ENCODE results near the gene TMEM263.
A peak's percentile ranks its signal among the peaks of the same experiment; 100 is the strongest.

Gene TMEM263

GRCh38 chr12:106953352-106954250 is 2.1 kb upstream of the TMEM263 start:
- no peak for DNase-seq

GRCh38 chr12:106954462-106955376 is 988 bp upstream of the TMEM263 start:
- no peak for DNase-seq

- peak; percentile 71 for DNase-seq
These were observed 406 bp downstream of the TMEM263 start for GRCh38 chr12:106956048-106956578.

DNA sequence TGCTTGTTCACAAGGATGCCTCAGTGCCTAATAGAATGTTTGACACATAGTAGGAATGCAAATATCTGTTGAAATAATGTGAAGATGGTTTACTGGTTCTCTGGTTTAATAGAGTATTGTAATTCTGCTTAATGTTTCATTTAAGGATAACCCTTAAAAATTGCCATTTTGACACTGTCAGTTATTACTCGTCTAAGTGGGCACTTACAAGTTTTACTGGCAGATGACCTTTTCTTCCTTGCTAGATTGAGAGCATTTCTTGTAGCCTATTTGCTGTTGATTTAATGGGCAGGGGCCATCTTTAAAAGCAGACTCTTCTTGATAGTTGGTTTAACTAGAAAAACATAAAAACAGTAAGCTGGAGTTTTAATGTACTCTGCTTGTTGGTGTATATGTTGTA is 1.9 kb downstream of the TMEM263 start:
- no peak for DNase-seq

GRCh38 chr12:106960443-106960842 is 4.7 kb downstream of the TMEM263 start:
- DNase-seq = no peak

GRCh38 chr12:106962286-106962685 is 6.6 kb downstream of the TMEM263 start:
- DNase-seq = no peak

DNA sequence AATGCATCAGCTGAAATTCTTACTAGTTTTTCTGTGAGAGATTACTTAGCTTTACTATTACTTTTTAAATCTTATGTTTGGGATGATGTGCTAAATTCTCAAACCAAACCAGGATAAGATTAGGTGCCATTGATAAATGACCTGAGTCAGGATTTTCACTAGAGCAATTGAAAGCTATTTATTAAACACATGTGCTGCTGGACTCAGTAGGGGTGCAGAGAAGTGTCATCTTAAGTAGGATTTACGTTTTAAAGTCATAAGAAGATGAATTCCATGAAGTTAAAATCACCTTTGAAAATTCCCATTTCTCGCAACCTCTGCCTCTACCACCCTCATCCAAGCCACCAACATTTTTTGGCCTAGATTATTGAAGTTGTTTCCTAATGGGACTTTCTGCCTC is 8.8 kb downstream of the TMEM263 start:
- DNase-seq = no peak

DNA sequence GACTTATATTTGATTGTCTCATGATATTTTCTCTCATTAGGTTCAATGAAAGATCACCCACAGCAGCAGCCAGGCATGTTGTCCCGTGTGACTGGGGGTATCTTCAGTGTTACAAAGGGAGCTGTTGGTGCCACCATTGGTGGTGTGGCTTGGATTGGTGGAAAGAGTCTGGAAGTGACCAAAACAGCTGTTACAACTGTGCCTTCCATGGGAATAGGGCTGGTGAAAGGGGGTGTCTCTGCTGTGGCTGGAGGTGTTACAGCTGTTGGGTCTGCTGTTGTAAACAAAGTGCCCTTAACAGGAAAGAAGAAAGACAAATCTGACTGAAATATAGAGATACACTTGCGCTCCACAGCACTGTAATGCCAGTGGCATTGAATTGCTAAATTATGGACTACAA is 15.4 kb downstream of the TMEM263 start:
- no peak for DNase-seq

DNA sequence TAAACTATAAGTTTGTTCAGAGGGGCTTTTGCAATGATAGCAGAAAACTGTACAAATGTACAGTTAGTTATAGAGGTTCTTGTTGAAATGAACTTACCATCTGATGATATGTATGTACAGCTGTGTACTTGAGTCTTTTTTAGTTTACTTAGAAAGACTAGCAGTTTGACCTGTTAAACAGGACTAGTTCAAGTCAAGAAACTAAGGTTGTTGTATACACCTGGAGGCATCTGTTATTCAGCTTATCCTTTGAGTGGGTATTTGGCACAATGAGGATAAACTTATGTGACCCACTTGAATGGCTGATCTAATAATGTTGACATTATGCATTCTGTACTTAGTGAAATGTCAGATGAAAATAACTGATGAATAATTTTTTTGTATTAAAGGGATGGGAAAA is 17.8 kb downstream of the TMEM263 start:
- DNase-seq = no peak

- no peak for DNase-seq
These were observed 18.8 kb downstream of the TMEM263 start for GRCh38 chr12:106974511-106974910.

DNA sequence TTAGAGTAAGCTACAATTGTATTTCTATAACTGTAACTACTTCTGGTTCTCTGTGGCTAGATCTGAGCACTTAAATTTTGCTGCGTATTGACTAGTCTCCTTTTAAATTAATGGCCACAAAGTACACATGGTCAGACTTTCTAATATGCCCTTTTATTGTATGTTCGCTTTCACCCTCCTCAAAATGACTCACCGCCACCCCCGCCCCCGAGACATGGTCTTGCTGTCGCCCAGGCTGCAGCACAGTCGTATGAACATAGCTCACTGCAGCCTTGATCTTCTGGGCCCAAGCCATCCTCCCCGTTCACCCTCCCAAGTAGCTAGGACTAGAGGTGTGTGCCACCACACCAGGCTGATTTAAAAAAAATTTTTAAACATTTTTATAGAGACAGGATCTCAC is 19.4 kb downstream of the TMEM263 start:
- no peak for DNase-seq

GRCh38 chr12:106975993-106976658 is 20.4 kb downstream of the TMEM263 start:
- DNase-seq = no peak

DNA sequence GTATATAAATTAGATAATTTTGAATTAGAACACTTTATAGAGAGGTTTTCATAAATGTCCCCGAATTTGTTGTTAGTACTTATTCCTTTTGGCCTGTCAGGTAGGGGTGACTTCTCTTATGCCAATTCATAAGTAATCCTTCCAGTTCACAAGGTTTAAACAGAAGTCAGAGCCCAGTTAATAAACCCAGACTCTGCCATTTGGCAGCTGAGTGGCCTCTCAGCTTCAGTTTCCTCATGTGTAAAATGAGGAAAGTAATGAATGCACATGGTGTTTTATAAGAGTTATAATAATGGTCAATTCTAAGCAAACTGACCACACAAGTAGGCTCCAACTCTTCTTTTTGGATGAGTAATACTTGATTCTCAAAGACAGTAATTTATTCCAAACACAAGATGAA is 21.0 kb downstream of the TMEM263 start:
- no peak for DNase-seq

GRCh38 chr12:106978035-106978800 is 22.5 kb downstream of the TMEM263 start:
- no peak for DNase-seq

GRCh38 chr12:106980944-106981343 is 25.2 kb downstream of the TMEM263 start:
- no peak for DNase-seq

DNA sequence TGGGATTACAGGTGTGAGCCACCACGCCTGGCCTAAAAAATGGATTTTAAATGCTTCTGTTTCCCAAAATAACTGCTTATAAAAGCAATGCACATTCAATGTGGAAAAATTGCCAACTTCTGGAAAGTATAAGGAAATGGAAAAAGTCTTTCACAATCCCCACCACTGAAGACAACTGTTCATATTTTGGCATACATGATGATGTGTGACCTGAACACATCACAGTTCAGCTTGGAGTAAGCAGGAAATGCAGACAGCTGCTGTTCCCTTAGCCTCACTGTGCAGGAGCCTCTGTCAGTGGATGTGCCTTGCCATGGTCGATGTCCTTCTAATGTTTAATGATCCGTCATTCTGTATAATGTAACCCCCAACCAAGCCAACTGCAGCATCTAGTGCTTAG is 26.1 kb downstream of the TMEM263 start:
- DNase-seq = no peak

DNA sequence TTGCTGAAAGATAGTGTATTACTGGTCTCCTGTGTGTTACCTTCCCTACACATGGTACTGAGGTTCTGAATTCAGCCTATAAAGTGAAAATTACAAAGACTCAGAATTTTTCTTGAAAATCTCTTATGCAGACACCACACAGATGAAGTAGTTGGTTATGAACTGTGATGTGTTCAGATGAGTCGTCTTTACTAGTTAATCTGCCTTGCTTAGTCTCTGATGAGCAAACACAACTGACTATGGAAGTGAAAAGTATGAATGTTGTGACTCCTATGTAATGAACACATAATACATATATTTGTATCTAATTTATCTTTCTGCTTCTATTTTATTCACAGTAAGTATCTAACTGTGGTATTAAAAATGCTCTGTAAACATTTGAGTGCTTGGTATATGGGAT is 26.5 kb downstream of the TMEM263 start:
- DNase-seq = no peak

GRCh38 chr12:106984588-106985137 is 29.0 kb downstream of the TMEM263 start:
- DNase-seq = no peak

DNA sequence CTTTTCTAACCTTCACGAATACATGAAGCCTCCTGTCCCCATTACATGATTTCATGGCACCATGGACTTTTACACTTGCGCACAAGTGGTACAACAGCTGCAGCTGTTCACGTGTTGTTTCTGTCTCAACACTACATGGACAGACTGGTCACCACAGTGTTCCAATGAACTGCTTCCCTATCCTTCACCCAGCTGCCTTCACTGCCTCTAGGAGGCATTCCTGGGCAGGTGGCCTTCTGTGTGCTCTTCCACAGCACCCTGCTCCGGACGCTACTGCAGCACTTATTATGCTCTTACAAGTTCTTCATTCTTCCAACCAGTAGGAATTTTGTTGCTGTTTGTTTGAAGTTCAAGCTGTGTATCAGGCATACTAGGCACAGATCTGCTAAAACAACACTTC is 29.8 kb downstream of the TMEM263 start:
- no peak for DNase-seq

GRCh38 chr12:106986135-106986534 is 30.4 kb downstream of the TMEM263 start:
- DNase-seq = no peak

- DNase-seq = peak; percentile 88
These were observed 31.1 kb downstream of the TMEM263 start, which contains the start of gene MTERF2 for GRCh38 chr12:106986625-106987389. Gene MTERF2 (minus strand): TSS chr12:106987146. CDS start chr12:106978714, 8,432 bp downstream.

Measured in activated CD4-positive, alpha-beta T cell treated with anti-CD3 and anti-CD28 coated beads, Interleukin-2, Interleukin-6, amounts not matched to agents 100 ng/mL and 50 ng/mL, durations not matched to agents 16 hours and 8 hours (primary cell).